GM19463 (cell line): ENCODE measurements around the gene CTCFL.

ENCODE experiments used
- ATAC-seq: cut with Tn5 transposase; IDR thresholded peaks from one replicate; pipeline ENCODE4 v1.9.1; 2021; ENCODE audit warnings: mild to moderate bottlenecking, moderate library complexity; ENCODE audit not compliant: unreplicated experiment

CTCFL gene

GRCh38 chr20:57449398-57450354, 75.3 kb downstream of the CTCFL start:
- no peak for ATAC-seq

GRCh38 chr20:57448764-57449354, 76.1 kb downstream of the CTCFL start:
- ATAC-seq, result no peak
